GM12878 (cell line): ENCODE results near the gene ARPC5L. TPM values are rescaled to one million over a fixed set of nuclear protein-coding genes. Genes with fewer than 3 reads are reported as not detected.

Source experiments
- ASH2L ChIP-seq: fragments of 300-600, 200-600 bp; sonication (generic); IDR thresholded peaks from 2 replicates; pipeline ENCODE4 v1.6.1; 2017; ENCODE audit warnings: low read depth, mild to moderate bottlenecking, borderline replicate concordance
- ATF7 ChIP-seq: fragments of 450-650 bp; IDR thresholded peaks from 2 replicates; pipeline ENCODE4 v1.6.1; 2016; ENCODE audit warnings: low read depth, mild to moderate bottlenecking
- BACH1 ChIP-seq: fragments of 450-650 bp; IDR thresholded peaks from 2 replicates; pipeline ENCODE4 v1.6.1; 2017; ENCODE audit warnings: mild to moderate bottlenecking, borderline replicate concordance
- CBX5 ChIP-seq: sonication (generic); IDR thresholded peaks from 2 replicates; pipeline ENCODE4 v1.6.1; 2016; ENCODE audit warnings: low read depth, moderate library complexity, mild to moderate bottlenecking, inconsistent platforms
- KLF5 ChIP-seq: fragments of 450-650 bp; IDR thresholded peaks from 2 replicates; pipeline ENCODE4 v1.6.1; 2014; ENCODE audit warnings: mild to moderate bottlenecking; ENCODE audit not compliant: partially characterized antibody
- MTA2 ChIP-seq: fragments of 450-650 bp; IDR thresholded peaks from 2 replicates; pipeline ENCODE4 v1.6.1; 2016; ENCODE audit warnings: low read depth, mild to moderate bottlenecking, moderate library complexity
- NFYB ChIP-seq: IDR thresholded peaks from 2 replicates; pipeline ENCODE4 v1.6.1; 2011; ENCODE audit warnings: low read depth, mild to moderate bottlenecking, low read length, improper control_type of control experiment, moderate library complexity; ENCODE audit not compliant: insufficient read depth
- NR2F1 ChIP-seq: fragments of 450-650 bp; conservative IDR thresholded peaks from 2 replicates; pipeline ENCODE4 v1.6.1; 2017; ENCODE audit warnings: mild to moderate bottlenecking
- NRF1 ChIP-seq: conservative IDR thresholded peaks from 2 replicates; pipeline ENCODE4 v1.6.1; 2011; ENCODE audit warnings: mild to moderate bottlenecking, low read depth, low read length, improper control_type of control experiment
- POU2F2 ChIP-seq: IDR thresholded peaks from 3 replicates; pipeline ENCODE4 v1.6.1; 2011; ENCODE audit warnings: low read depth, mild to moderate bottlenecking, low read length, borderline replicate concordance
- RCOR1 ChIP-seq: conservative IDR thresholded peaks from 2 replicates; pipeline ENCODE4 v1.6.1; 2012; ENCODE audit warnings: low read depth, low read length, improper control_type of control experiment
- SP1 ChIP-seq: IDR thresholded peaks from one replicate; pipeline ENCODE4 v1.6.1; 2011; ENCODE audit warnings: low read depth, low read length
- SPI1 ChIP-seq: IDR thresholded peaks from 2 replicates; pipeline ENCODE4 v1.6.1; 2011; ENCODE audit warnings: low read depth, mild to moderate bottlenecking, low read length, moderate library complexity, borderline replicate concordance; ENCODE audit not compliant: insufficient read depth
- STAT1 ChIP-seq: fragments of 450-650 bp; conservative IDR thresholded peaks from 2 replicates; pipeline ENCODE4 v1.6.1; 2014; ENCODE audit warnings: antibody characterized with exemption, mild to moderate bottlenecking
- TCF3 ChIP-seq: IDR thresholded peaks from 2 replicates; pipeline ENCODE4 v1.6.1; 2012; ENCODE audit warnings: low read depth, mild to moderate bottlenecking, low read length, borderline replicate concordance; ENCODE audit not compliant: insufficient read depth
- WRNIP1 ChIP-seq: IDR thresholded peaks from 2 replicates; pipeline ENCODE4 v1.6.1; 2011; ENCODE audit warnings: low read depth, low read length, improper control_type of control experiment, borderline replicate concordance
- YBX1 ChIP-seq: fragments of 450-650 bp; IDR thresholded peaks from 2 replicates; pipeline ENCODE4 v1.6.1; 2016; ENCODE audit warnings: antibody characterized with exemption
- ZBED1 ChIP-seq: IDR thresholded peaks from 2 replicates; pipeline ENCODE4 v1.6.1; 2016; ENCODE audit warnings: borderline replicate concordance
- ZNF207 ChIP-seq: fragments of 450-650 bp; IDR thresholded peaks from 2 replicates; pipeline ENCODE4 v1.6.1; 2014; ENCODE audit warnings: antibody characterized with exemption, mild to moderate bottlenecking, borderline replicate concordance
- polyA plus RNA-seq, 11 experiments: library from polyadenylated mRNA; depleted of rRNA in 4 of 11; unstranded in 6 of 11; stranded (reverse) in 5 of 11; fragments of >200 nt; fragmentation: Nextera tagmentation in 4 of 11; fragmentation: Illumina TruSeq in 1 of 11; extraction: Ambion mirVana in 4 of 11; extraction: Trizol in 1 of 11; gene quantifications; 1 replicate in 1 of 11; 2 replicates in 10 of 11; pipeline versions ENCODE4 v1.2.1 to v1.2.3, GENCODE V29; 2011 to 2016; ENCODE audit warnings: inconsistent platforms in 2 of 11, missing spikeins in 2 of 11, low read depth in 1 of 11
- total RNA-seq, 4 experiments: library from RNA; depleted of rRNA in 3 of 4; stranded (reverse); fragments of >200 nt in 3 of 4; fragmentation: Illumina TruSeq in 1 of 4; extraction: Trizol in 1 of 4; gene quantifications; 2 replicates each; pipeline versions ENCODE4 v1.2.1 to v1.2.3, GENCODE V29; 2013 to 2021
- TF ChIP-seq, protein P1 (sequence below): IDR thresholded peaks from 2 replicates; pipeline ENCODE4 v1.6.1; 2012; ENCODE audit warnings: mild to moderate bottlenecking, low read depth, low read length
- TF ChIP-seq, protein P2 (sequence below): IDR thresholded peaks from 2 replicates; pipeline ENCODE4 v1.6.1; 2012; ENCODE audit warnings: low read length, inconsistent platforms
- TF ChIP-seq, protein P3 (sequence below), 3 experiments: IDR thresholded peaks in 2 of 3; conservative IDR thresholded peaks in 1 of 3; 2 replicates each; pipeline ENCODE4 v1.5.1; 2011; ENCODE audit warnings: low read depth in 3 of 3, low read length in 3 of 3, mild to moderate bottlenecking in 3 of 3, control low read depth in 2 of 3, moderate library complexity in 2 of 3, inconsistent platforms in 1 of 3, mixed read lengths in 1 of 3; ENCODE audit not compliant: control insufficient read depth in 2 of 3, insufficient read depth in 1 of 3; ENCODE audit errors: extremely low read depth in 1 of 3

ARPC5L gene
- total and polyA plus RNA-seq, 10 of the 15 experiments (the other 5 are each of a cell fraction or from before 2014, with no cell fraction given) = 42.3 to 207 (median 104) TPM

- TF ChIP-seq, protein P1, sequence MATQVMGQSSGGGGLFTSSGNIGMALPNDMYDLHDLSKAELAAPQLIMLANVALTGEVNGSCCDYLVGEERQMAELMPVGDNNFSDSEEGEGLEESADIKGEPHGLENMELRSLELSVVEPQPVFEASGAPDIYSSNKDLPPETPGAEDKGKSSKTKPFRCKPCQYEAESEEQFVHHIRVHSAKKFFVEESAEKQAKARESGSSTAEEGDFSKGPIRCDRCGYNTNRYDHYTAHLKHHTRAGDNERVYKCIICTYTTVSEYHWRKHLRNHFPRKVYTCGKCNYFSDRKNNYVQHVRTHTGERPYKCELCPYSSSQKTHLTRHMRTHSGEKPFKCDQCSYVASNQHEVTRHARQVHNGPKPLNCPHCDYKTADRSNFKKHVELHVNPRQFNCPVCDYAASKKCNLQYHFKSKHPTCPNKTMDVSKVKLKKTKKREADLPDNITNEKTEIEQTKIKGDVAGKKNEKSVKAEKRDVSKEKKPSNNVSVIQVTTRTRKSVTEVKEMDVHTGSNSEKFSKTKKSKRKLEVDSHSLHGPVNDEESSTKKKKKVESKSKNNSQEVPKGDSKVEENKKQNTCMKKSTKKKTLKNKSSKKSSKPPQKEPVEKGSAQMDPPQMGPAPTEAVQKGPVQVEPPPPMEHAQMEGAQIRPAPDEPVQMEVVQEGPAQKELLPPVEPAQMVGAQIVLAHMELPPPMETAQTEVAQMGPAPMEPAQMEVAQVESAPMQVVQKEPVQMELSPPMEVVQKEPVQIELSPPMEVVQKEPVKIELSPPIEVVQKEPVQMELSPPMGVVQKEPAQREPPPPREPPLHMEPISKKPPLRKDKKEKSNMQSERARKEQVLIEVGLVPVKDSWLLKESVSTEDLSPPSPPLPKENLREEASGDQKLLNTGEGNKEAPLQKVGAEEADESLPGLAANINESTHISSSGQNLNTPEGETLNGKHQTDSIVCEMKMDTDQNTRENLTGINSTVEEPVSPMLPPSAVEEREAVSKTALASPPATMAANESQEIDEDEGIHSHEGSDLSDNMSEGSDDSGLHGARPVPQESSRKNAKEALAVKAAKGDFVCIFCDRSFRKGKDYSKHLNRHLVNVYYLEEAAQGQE = peak; percentile 52; the same call in 1 of the 2 replicates
- TF ChIP-seq RCOR1 (no peak), ATF7 (peak; percentile 86), ZBED1 (no peak), WRNIP1 (no peak), ZNF207 (peak; percentile 99), TCF3 (peak; percentile 59), ASH2L (peak; percentile 93), KLF5 (peak; percentile 98), SPI1 (peak; percentile 78), MTA2 (peak; percentile 68; the same call in 1 of the 2 replicates), SP1 (peak; percentile 94), STAT1 (peak; percentile 86; the same call in 1 of the 2 replicates), NR2F1 (peak; percentile 70), BACH1 (peak; percentile 67), CBX5 (no peak), YBX1 (no peak), NFYB (peak; percentile 71; the same call in 1 of the 2 replicates), NRF1 (no peak), POU2F2 (peak; percentile 88)
- TF ChIP-seq, protein P2, sequence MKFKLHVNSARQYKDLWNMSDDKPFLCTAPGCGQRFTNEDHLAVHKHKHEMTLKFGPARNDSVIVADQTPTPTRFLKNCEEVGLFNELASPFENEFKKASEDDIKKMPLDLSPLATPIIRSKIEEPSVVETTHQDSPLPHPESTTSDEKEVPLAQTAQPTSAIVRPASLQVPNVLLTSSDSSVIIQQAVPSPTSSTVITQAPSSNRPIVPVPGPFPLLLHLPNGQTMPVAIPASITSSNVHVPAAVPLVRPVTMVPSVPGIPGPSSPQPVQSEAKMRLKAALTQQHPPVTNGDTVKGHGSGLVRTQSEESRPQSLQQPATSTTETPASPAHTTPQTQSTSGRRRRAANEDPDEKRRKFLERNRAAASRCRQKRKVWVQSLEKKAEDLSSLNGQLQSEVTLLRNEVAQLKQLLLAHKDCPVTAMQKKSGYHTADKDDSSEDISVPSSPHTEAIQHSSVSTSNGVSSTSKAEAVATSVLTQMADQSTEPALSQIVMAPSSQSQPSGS = no peak
- TF ChIP-seq, protein P3, sequence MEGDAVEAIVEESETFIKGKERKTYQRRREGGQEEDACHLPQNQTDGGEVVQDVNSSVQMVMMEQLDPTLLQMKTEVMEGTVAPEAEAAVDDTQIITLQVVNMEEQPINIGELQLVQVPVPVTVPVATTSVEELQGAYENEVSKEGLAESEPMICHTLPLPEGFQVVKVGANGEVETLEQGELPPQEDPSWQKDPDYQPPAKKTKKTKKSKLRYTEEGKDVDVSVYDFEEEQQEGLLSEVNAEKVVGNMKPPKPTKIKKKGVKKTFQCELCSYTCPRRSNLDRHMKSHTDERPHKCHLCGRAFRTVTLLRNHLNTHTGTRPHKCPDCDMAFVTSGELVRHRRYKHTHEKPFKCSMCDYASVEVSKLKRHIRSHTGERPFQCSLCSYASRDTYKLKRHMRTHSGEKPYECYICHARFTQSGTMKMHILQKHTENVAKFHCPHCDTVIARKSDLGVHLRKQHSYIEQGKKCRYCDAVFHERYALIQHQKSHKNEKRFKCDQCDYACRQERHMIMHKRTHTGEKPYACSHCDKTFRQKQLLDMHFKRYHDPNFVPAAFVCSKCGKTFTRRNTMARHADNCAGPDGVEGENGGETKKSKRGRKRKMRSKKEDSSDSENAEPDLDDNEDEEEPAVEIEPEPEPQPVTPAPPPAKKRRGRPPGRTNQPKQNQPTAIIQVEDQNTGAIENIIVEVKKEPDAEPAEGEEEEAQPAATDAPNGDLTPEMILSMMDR (IDR thresholded peaks at IDR 0.05 in 2 of 3, conservative IDR thresholded peaks at IDR 0.05 in 1 of 3; ENCODE audit: control insufficient read depth in 2 of 3, extremely low read depth in 1 of 3, insufficient read depth in 1 of 3, low read depth in 3 of 3, low read length in 3 of 3) = peak; percentile 5 to 16 (median 15); a peak in 2 of 6 replicates
These were observed at the start of gene ARPC5L, which contains the start of gene RPL35 (continued) for GRCh38 chr9:124861342-124862229.
